Adipocyte (in vitro differentiated cells): Measurements from ENCODE around the gene SHISA5.

Experiments
- DNase-seq: peaks from one replicate; pipeline ENCODE4 v3.0.0-alpha.2; 2015; ENCODE audit warnings: low read depth
- H3K27me3 ChIP-seq: replicated peaks from 2 replicates; pipeline ENCODE4 v1.7.0; 2013; ENCODE audit warnings: mild to moderate bottlenecking, low read length, moderate library complexity; ENCODE audit not compliant: control insufficient read depth, insufficient read depth
- H3K36me3 ChIP-seq: 2 replicates; pipeline ENCODE4 v1.7.0; 2013; ENCODE audit warnings: low read length, mild to moderate bottlenecking, moderate library complexity; ENCODE audit not compliant: control insufficient read depth, insufficient read depth, severe bottlenecking
- H3K4me1 ChIP-seq: 2 replicates; pipeline ENCODE4 v1.7.0; 2013; ENCODE audit warnings: mild to moderate bottlenecking, low read length, moderate library complexity; ENCODE audit not compliant: control insufficient read depth, insufficient read depth
- H3K4me3 ChIP-seq: 2 replicates; pipeline ENCODE4 v1.7.0; 2013; ENCODE audit warnings: mild to moderate bottlenecking, low read length, moderate library complexity
- H3K9ac ChIP-seq: 2 replicates; pipeline ENCODE4 v1.7.0; 2013; ENCODE audit warnings: mild to moderate bottlenecking, low read length, moderate library complexity
- H3K9me3 ChIP-seq: 2 replicates; pipeline ENCODE4 v1.7.0; 2013; ENCODE audit warnings: mild to moderate bottlenecking, low read length, moderate library complexity; ENCODE audit not compliant: control insufficient read depth

Gene SHISA5

GRCh38 chr3:48433472-48434118 lies 70.4 kb downstream of the SHISA5 start:
- peaks cover 45% of the 10 kb centered on the region for H3K4me1 ChIP-seq
- peaks cover 7% of the 10 kb centered on the region for H3K36me3 ChIP-seq
- H3K27me3 ChIP-seq: no peaks in the 10 kb centered on the region
- H3K9me3 ChIP-seq: no peaks in the 10 kb centered on the region
- peak overlapping the region; percentile 71 for H3K4me3 ChIP-seq
- H3K9ac ChIP-seq: peak overlapping the region; percentile 77
- no peak for DNase-seq

GRCh38 chr3:48432411-48433371 lies 71.3 kb downstream of the SHISA5 start:
- Histone ChIP-seq H3K4me3 (peak overlapping the region; percentile 71), H3K36me3 (peaks cover 7% of the 10 kb centered on the region), H3K4me1 (peaks cover 53% of the 10 kb centered on the region), H3K9ac (peak overlapping the region; percentile 77), H3K9me3 (no peaks in the 10 kb centered on the region), H3K27me3 (no peaks in the 10 kb centered on the region)
- DNase-seq: no peak

GRCh38 chr3:48431224-48432029 lies 72.5 kb downstream of the SHISA5 start:
- H3K4me1 ChIP-seq: peaks cover 63% of the 10 kb centered on the region
- no peaks in the 10 kb centered on the region for H3K27me3 ChIP-seq
- H3K9me3 ChIP-seq: no peaks in the 10 kb centered on the region
- H3K9ac ChIP-seq: no peak overlapping the region
- no peak overlapping the region for H3K4me3 ChIP-seq
- H3K36me3 ChIP-seq: peaks cover 7% of the 10 kb centered on the region
- no peak for DNase-seq

GRCh38 chr3:48430708-48431101 lies 73.3 kb downstream of the SHISA5 start:
- Histone ChIP-seq H3K27me3 (no peaks in the 10 kb centered on the region), H3K9me3 (no peaks in the 10 kb centered on the region), H3K4me3 (no peak overlapping the region), H3K4me1 (peaks cover 68% of the 10 kb centered on the region), H3K36me3 (peaks cover 7% of the 10 kb centered on the region), H3K9ac (no peak overlapping the region)
- DNase-seq: no peak

- Histone ChIP-seq H3K9ac (peak within 1 kb of the TSS; percentile 84), H3K27me3 (no peaks in the 10 kb centered on the region), H3K36me3 (peaks cover 7% of the 10 kb centered on the region), H3K4me3 (peak within 1 kb of the TSS; percentile 82), H3K9me3 (no peaks in the 10 kb centered on the region), H3K4me1 (peaks cover 67% of the 10 kb centered on the region)
- peak; percentile 70 for DNase-seq
Measured at GRCh38 chr3:48429960-48430707, 73.8 kb downstream of the SHISA5 start, which contains the start of gene PLXNB1. Gene PLXNB1 (minus strand): TSS chr3:48430086. CDS start chr3:48424611, 5,475 bp downstream.

- Histone ChIP-seq H3K4me3 (peak overlapping the region; percentile 82), H3K27me3 (no peaks in the 10 kb centered on the region), H3K36me3 (peaks cover 7% of the 10 kb centered on the region), H3K4me1 (peaks cover 60% of the 10 kb centered on the region), H3K9me3 (no peaks in the 10 kb centered on the region), H3K9ac (peak overlapping the region; percentile 84)
- DNase-seq: peak; percentile 72
Measured at GRCh38 chr3:48429317-48429959, 74.5 kb downstream of the SHISA5 start.

- peaks cover 7% of the 10 kb centered on the region for H3K36me3 ChIP-seq
- peaks cover 53% of the 10 kb centered on the region for H3K4me1 ChIP-seq
- no peaks in the 10 kb centered on the region for H3K27me3 ChIP-seq
- no peaks in the 10 kb centered on the region for H3K9me3 ChIP-seq
- DNase-seq: peak; percentile 73
- H3K4me3 ChIP-seq: peak overlapping the region; percentile 82
- peak overlapping the region; percentile 84 for H3K9ac ChIP-seq
Measured at GRCh38 chr3:48428572-48429316, 75.2 kb downstream of the SHISA5 start.

GRCh38 chr3:48428088-48428571 lies 75.8 kb downstream of the SHISA5 start:
- Histone ChIP-seq H3K4me1 (peaks cover 47% of the 10 kb centered on the region), H3K9ac (peak overlapping the region; percentile 80), H3K36me3 (peaks cover 7% of the 10 kb centered on the region)

GRCh38 chr3:48427630-48427962 lies 76.4 kb downstream of the SHISA5 start:
- Histone ChIP-seq H3K9me3 (no peaks in the 10 kb centered on the region), H3K4me3 (peak overlapping the region; percentile 82), H3K36me3 (peaks cover 4% of the 10 kb centered on the region), H3K9ac (peak overlapping the region; percentile 80), H3K4me1 (peaks cover 42% of the 10 kb centered on the region), H3K27me3 (no peaks in the 10 kb centered on the region)
- peak; percentile 16 for DNase-seq

More at GRCh38 chr3:48428088-48428571, 75.8 kb downstream of the SHISA5 start:
- H3K27me3 ChIP-seq: no peaks in the 10 kb centered on the region
- H3K4me3 ChIP-seq: peak overlapping the region; percentile 82
- DNase-seq: no peak
- no peaks in the 10 kb centered on the region for H3K9me3 ChIP-seq
